GM06990 (cell line): Measurements from ENCODE around the gene GTF2I.
"Not testable (repeated sequence)": the region's sequence is repeated elsewhere in the genome, so short reads cannot be mapped to it uniquely, and the experiment has no call there.

Experiments
- DNase-seq: peaks from one replicate; pipeline ENCODE4 v3.0.0-alpha.2; 2011; ENCODE audit not compliant: insufficient read length; ENCODE audit errors: extremely low read depth
- H3K27me3 ChIP-seq: replicated peaks from 2 replicates; pipeline ENCODE4 v1.6.0; 2011; ENCODE audit warnings: low read length; ENCODE audit not compliant: control insufficient read depth, insufficient read depth
- H3K36me3 ChIP-seq: 2 replicates; pipeline ENCODE4 v1.5.1; 2011; ENCODE audit warnings: low read length; ENCODE audit not compliant: control insufficient read depth, insufficient read depth
- H3K4me3 ChIP-seq: replicated peaks from 2 replicates; pipeline ENCODE4 v1.5.1; 2011; ENCODE audit warnings: low read depth, mild to moderate bottlenecking, control low read depth, low read length
- TF ChIP-seq, protein P1 (sequence below): IDR thresholded peaks from 2 replicates; pipeline ENCODE4 v1.5.1; 2011; ENCODE audit warnings: low read length, control low read depth, mild to moderate bottlenecking, inconsistent platforms; ENCODE audit not compliant: insufficient read depth, poor library complexity, severe bottlenecking

The GTF2I gene

DNA sequence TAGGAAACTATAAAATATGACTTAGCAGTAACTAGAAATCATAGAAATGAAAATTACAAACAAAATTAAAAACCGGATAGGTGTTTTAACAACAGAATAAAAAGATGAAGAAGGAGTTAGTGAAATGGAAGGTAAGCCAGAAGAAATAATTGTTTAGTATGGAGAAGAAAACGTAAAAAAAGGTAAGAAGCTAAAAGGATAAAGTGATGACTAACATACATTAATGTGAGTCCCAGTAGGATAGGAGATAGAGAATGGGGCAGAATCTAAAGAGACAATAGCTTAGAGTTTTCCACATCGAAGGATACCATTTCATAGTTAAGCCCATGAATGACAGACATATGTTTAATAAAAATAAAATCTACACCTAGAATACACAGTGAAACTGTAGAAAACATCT is 25.3 kb downstream of the GTF2I start:
- TF ChIP-seq, protein P1, sequence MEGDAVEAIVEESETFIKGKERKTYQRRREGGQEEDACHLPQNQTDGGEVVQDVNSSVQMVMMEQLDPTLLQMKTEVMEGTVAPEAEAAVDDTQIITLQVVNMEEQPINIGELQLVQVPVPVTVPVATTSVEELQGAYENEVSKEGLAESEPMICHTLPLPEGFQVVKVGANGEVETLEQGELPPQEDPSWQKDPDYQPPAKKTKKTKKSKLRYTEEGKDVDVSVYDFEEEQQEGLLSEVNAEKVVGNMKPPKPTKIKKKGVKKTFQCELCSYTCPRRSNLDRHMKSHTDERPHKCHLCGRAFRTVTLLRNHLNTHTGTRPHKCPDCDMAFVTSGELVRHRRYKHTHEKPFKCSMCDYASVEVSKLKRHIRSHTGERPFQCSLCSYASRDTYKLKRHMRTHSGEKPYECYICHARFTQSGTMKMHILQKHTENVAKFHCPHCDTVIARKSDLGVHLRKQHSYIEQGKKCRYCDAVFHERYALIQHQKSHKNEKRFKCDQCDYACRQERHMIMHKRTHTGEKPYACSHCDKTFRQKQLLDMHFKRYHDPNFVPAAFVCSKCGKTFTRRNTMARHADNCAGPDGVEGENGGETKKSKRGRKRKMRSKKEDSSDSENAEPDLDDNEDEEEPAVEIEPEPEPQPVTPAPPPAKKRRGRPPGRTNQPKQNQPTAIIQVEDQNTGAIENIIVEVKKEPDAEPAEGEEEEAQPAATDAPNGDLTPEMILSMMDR: no peak
- H3K36me3 ChIP-seq: peaks cover 4% of the 10 kb centered on the region
- no peaks in the 10 kb centered on the region for H3K27me3 ChIP-seq
- no peak overlapping the region for H3K4me3 ChIP-seq
- DNase-seq: no peak

DNA sequence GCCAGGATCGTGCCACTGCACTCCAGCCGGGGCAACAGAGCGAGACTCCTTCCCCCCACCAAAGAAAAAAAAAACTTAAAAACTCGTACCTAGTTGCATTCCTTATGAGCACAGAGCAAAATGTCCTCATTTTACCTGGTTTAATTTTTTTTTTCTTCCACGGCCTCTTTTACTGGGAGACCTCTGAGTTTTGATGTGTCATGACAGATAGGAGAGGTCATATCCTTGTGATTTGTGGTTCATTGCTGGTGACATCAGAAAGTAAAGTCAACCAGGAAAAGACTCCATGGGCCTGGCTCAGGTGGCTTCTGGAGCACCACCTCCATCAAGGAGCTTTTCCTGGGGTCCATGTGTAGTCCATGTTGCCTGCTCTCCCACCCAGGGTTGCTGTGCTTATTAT is 26.3 kb downstream of the GTF2I start:
- H3K4me3 ChIP-seq: no peak overlapping the region
- no peak for DNase-seq
- H3K27me3 ChIP-seq: no peaks in the 10 kb centered on the region
- TF ChIP-seq, protein P1: no peak
- peaks cover 4% of the 10 kb centered on the region for H3K36me3 ChIP-seq

DNA sequence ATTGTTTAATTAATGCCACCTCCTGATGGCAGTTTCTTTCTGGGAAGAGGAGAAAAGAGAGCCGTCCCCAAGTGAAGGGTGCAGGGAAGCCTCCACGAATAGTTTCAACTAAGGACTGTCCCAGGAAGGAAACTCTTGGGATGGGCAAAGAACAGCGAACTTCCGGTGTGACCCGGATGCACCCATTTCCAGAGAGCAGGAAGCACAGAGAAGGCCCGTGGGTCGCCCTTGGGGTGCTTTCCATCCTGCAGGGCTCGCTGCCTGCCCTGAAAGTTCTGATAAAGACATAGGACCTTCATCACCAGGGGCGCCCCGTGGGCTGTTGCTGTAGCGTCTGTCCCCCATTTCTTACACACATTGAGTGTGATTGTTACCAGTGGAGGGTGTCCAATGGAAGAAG is 27.0 kb downstream of the GTF2I start:
- Histone ChIP-seq H3K4me3 (no peak overlapping the region), H3K27me3 (no peaks in the 10 kb centered on the region), H3K36me3 (peaks cover 6% of the 10 kb centered on the region)
- no peak for DNase-seq
- TF ChIP-seq, protein P1: no peak

DNA sequence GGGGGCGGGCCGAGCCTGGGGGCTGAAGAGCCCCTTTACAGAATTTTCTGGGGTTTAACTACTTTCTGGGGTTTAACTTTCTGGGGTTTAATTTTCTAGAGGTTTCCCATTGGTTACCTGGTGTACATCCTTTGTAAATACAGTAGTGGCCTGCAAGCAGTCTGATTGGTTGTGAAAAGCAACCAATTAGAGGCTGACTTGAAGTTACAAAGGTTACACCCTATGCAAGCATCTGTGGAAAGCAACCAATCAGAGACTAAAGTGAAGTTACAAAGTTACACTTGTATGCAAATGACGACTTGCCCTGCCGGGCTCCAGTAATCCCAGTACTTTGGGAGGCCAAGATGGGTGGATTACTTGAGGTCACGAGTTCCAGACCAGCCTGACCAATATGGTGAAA is 27.4 kb downstream of the GTF2I start:
- no peak for DNase-seq
- peaks cover 6% of the 10 kb centered on the region for H3K36me3 ChIP-seq
- no peak overlapping the region for H3K4me3 ChIP-seq
- TF ChIP-seq, protein P1: no peak
- H3K27me3 ChIP-seq: no peaks in the 10 kb centered on the region

DNA sequence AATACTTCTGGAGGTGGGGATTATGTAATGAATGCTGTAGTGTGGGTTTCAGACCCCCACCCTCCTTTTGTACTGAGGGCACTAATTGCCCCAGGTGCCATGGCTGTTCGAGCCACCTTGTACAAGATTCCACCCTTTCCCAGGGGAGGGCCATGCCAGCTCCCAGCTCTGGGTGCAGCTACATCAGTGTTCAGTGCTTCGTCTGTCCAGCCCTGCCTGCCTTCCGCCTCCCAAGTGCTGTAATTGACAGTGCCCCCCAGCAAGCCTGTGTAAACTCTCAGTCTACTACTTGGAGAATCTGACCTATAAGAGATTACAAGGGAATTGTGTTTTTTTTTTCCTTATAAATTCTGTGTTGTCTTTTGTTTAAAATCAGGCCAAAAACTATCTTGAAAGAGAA is 33.0 kb downstream of the GTF2I start:
- DNase-seq: no peak
- H3K27me3 ChIP-seq: no peaks in the 10 kb centered on the region
- H3K36me3 ChIP-seq: peaks cover 17% of the 10 kb centered on the region
- TF ChIP-seq, protein P1: no peak
- H3K4me3 ChIP-seq: no peak overlapping the region

DNA sequence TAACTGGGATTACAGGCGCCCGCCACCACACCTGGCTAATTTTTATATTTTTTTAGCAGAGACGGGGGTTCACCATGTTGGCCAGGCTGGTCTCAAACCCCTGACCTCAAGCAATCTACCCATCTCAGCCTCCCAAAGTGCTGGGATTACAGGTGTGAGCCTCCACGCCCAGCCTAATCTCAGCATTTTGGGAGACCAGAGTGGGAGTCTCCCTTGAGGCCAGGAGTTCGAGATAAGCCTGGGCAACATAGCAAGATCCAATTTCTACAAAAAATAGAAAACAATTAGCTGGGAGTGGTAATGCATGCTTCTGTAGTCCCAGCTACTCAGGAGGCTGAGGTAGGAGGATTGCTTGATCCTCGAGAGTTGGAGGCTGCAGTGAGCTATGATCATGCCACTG is 46.9 kb downstream of the GTF2I start:
- not testable (repeated sequence) for DNase-seq, H3K4me3 ChIP-seq, H3K27me3 ChIP-seq
- peaks cover 12% of the 10 kb centered on the region for H3K36me3 ChIP-seq
